Stimulated activated CD4-positive, alpha-beta T cell treated with anti-CD3 and anti-CD28 coated beads, Interleukin-15, amount 100 ng/mL, for 48 hours (primary cell): ENCODE data around the gene RGP1.

Experiments
- DNase-seq, 2 donors: peaks; one replicate each; pipeline ENCODE4 v3.0.0-alpha.2; 2020; ENCODE audit warnings: low read depth in 2 of 2

Gene RGP1, protein sequence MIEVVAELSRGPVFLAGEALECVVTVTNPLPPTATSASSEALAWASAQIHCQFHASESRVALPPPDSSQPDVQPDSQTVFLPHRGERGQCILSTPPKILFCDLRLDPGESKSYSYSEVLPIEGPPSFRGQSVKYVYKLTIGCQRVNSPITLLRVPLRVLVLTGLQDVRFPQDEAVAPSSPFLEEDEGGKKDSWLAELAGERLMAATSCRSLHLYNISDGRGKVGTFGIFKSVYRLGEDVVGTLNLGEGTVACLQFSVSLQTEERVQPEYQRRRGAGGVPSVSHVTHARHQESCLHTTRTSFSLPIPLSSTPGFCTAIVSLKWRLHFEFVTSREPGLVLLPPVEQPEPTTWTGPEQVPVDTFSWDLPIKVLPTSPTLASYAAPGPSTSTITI

DNA sequence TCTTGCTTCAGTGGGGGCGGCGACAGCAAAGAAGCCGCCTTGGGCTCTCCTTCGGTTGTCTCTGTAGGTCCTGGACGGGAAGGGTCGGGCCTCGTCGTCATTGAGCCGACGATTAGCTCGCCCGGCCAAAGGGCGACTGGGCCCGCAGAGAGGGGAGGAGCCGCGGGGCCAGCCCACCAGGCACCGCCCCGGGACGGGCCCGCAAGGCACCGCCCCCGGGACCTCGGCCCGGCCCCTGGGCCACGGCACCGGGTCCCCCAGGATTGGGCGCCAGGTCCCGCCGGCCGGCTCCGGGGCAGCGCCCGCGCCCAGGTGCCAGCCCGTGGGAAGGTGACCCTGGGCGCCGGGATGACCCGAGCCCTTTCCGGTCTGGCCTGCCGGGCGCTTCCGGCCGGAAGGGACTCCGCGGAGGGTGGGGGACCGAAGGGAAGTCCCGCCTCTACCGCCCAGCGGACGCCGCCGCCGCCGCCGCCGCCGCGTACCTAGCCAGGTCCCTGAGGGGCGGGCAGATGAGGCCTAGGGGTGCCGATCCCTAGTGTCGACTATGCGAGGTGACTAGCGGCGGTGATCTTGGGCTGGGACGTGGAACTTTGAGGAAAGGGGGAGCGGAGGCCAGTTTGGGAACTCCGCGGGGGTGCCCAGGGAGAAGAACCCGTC, at the start of gene RGP1, which contains the start of gene GBA2:
RGP1 (plus strand) TSS at position 430 of the 657 bp plus-strand sequence. CDS start 469 bp downstream, outside the sequence.
GBA2 (minus strand) TSS at position 371 of the 657 bp plus-strand sequence. CDS start 524 bp downstream, outside the sequence.
- DNase-seq, result peak in 1 of 2 donors; percentile 59

DNA sequence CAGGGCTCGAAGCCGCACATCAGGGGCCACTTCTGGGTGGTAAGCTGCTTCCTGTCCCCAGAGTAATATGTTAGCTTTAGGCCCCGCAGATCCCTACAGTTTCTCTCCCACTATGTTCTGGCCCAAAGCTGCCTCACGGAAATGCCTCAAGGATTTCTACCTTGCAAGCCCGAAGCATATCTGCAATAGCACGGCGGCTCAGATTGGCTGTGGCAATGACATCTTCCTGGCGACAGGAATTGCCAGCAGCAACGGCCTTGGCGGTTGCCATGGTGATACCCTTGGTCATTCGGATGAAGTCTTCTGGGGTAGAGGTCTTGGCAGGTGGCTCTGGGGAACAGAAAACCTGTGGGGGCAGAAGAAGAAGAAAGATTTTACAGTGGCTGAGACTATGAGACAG, 49.1 kb upstream of the RGP1 start:
- no peak for DNase-seq

DNA sequence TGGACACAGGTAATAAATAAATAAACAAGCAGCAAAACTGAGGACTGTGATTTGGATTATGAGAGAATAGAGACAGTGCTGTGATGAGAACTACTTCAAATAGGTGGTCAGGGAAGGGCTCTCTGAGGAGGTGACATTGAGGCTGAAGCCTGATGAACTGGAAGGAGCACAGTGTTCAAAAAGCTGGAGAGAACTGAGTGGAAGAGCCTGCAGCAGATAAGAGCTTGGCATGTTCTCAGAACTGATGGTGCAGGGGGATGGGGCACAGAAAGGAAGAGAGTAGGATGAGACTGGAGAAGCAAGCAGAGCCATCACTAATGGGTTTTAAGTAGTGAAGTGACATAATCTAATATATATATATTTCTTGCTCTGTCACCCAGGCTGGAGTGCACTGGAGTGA, 48.1 kb upstream of the RGP1 start:
- no peak for DNase-seq

DNA sequence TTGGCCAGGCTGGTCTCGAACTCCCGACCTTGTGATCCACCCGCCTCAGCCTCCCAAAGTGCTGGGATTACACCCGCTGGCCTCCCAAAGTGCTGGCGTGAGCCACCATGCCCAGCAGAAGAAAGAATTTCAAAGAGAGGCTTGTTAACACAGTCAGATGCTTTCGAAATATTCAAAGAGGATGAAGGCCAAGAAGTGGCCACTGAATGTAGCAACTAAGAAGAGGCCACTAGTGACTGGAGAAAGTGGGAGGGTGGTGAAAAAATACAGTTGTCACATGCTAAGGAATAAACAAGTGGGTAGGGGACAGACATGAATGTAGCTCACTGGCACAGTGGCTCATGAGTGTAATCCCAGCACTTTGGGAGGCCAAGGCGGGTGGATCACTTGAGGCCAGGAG, 46.4 kb upstream of the RGP1 start:
- no peak for DNase-seq

DNA sequence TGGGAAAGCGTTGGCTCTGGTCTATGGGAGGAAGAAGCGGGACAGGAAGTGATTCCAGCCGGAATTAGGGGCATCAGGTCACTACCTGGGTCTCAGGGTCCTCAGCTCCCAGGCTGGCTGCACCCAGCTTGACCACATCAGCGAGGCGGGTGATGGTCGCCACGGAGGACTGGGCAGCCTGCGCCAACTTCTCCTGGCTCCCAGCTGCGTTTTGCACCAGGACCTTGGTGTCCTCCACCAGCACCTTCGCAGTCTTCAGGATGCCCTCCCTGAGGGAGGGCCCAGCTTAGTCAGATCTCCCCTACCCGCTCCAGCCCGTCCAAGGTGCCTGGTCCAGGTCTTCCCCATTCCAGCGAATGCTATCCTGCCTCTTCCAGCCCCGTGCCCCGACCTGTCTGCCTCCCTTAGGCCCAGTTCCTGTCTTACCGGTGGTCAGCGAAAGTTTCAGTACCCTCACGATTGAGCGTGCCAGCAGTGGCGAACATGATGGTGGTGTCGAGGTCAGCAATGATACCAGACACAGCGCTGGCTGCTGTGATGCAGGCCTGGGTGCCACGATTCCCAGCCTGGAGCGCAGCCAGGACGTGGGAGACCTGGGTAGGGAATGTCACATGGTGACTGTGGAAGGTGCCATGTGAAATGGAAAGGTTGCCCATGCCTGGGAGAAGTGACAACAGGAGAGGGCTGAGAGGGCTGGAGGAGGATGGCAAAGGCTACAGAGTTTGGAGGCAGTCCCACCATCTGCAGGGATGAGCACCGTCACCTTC, 45.0 kb upstream of the RGP1 start:
- no peak for DNase-seq

DNA sequence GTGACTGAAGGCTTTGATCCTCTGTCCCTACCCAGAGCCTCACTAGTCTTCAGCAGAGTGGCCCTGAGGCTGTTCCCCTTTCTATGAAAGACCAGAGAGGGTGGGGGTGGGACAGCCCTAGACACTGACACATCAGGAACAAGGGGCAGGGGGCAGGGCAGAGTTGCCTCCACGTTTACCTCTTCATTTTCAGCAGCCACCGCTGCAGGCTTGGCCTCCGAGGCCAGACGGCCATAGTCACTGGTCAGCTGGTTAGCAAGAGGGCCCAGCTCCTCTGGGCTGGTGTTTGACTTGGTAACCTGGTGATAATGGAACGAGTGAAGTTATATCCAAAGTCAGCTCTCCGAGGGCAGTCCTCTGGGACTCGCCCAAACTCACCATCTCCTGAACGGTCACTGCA, 43.7 kb upstream of the RGP1 start:
- no peak for DNase-seq

DNA sequence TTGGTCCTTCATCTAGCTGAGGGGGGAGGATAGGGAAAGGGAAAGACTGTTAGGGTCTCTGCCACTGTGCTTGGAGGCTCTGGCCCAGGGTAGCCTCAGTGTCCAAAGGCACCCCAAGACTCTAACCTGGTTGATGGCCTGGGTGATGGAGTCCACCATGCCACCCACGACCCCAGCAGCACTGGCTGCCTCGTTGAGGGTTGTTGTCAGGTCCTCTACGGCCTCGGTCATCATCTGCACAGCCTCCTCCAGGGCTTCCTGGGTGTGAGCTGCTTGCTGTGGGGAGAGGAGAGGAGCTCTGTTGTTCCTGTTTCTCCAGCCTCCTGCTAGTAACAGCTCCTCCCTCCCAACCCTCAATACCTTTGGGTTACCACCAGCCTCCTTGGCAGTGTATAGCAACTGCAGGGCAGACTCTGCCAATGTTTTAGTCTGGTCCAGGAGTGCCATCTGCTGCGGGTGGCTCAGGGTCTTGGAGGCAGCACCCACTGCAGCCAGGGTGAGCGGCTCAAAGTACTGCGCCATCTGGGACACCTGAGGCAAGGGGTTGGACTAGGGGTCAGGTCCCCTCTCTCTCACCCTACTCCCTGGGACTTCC, 43.2 kb upstream of the RGP1 start:
- DNase-seq, result no peak

DNA sequence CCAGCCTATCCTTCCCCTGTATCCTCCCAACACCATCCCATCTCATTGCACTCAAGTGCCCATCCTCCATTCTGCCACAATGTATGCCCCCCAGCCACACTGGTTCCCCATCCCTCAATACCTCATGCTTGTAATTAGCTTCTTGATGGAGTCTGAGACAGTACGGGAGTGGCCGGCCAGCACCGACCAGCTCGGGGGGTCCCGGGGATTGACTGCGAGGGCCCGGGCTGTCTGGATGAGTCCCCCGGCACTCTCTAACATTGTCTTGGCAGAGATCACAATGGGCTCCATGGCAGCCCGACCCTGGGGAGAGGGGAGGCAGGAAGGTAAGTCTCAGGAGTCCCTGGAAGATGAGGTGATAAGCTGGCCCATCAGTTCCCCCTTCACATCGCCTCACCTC, 42.1 kb upstream of the RGP1 start:
- DNase-seq, result no peak

DNA sequence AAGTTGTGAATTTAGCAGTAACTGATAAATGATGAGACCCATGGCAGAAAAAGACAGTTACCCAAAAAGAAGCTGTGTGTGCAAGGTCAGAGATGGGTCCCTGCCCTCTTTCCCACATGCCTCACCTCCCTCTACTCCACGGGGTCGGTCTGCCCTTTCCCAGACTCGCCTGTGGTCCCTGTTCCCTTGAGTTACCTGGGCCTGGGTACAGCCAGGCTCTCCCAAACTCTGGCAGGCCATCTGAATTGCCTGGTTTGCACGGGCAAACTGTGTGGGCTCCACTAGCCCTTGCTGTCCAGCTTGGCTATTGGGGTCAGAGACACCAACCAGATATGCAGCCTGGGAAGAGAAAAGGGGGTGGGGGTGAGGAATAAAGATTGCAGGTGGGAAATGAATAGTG, 40.9 kb upstream of the RGP1 start:
- DNase-seq, result no peak

DNA sequence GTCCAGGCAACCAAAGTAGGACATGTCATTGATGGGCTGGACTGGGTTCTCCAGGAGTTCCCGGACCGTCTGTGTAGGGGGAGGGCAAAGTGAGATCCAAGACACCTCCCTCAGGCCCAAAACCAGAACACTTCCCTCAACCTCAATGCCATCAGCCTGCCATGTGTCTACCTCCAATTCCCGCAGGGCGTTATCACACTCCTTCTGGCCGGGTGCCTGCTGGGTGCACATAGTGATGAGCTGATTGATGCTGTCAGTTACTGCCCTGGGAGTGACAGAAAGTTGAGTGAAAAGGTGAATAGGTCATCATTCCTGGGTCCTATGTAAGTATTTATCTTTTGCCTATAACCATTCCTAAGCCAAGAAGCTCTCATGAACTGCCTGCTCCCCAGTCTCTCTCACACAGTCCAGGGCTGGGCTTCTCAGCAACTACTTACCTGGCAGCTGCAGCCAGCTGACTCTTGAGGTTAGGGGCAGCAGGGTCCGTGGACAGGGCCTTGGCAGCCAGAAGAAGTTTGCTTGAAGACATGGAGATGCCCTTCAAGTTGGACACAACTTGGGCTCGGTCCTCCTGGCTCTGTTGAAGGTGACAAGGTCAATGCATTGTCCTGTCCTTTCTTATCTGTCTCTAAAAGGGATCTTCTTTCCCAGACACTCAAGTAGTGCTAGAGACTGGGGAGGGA, 38.1 kb upstream of the RGP1 start:
- DNase-seq, result no peak

DNA sequence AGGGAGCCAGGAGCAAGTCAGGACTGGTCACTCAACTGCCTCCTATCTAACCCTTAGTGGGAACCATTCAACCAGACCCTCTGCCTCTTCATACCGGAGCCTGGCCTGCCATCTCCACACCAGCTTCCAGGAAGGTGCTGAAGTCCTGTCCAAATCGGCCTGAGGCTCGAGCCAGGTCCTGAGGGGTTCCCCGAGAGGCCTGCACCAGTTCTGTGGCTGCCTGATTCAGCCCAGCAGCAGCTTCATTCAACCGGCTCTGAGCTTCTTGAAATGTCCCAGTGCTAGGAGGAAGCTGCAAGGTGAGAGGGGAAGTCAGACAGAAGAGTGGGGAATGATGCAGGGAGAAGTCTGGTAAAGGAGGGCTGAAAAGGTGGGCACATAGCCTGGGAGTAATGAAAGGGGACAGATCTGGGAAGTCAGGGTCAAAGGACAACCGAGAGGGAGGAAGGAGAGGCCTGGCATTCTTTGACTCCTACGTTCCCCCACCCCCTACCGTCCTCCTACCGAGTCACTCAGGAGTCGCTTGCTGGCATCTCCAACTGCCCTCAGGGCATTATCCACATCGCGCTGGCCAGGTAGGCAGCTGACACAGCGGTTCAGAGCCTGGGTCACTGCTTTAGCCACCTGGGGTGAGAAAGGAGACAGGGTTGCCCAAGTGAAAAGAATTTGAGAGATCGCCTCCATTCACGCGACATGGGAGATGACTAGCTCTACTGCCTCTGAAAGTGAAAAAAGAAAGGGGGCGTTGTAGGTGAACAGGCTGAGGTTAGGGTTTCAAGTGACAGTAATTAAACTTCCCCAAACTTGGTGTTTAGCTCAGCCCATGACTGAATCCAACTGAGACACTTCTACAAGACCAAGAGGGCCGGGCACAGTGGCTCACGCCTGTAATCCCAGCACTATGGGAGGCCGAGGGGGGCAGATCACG, 37.3 kb upstream of the RGP1 start:
- DNase-seq, result no peak

DNA sequence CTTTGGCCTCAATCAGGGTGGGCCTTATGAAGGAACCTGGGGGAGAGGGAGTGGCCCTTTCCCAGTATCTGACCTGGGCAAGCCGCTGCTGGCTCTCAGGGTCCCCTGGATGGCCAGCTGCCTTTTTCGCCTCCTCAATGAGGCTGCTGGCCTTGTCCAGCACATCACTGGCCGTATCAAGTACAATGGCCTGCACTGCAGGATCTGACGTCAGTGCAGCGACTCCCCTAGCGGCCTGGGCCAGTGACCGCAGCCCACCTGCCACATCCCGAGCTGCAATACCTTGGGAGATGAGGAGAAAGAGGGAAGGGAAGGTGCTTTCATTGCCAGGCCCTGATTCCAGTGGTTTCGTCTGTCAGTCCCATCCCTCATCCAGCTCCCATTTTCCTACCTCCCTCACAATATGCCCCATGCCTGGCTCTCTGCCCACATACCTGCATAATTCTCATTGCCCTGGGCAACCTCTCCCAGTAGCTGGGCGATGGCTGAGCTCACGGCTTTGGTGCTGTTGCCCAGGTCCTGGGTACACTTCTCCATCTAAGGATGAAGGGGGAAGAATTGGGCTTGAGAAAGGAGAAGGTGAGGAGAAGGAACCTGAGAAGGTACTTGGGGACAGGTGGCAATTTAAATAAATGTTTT, 36.2 kb upstream of the RGP1 start:
- no peak for DNase-seq

DNA sequence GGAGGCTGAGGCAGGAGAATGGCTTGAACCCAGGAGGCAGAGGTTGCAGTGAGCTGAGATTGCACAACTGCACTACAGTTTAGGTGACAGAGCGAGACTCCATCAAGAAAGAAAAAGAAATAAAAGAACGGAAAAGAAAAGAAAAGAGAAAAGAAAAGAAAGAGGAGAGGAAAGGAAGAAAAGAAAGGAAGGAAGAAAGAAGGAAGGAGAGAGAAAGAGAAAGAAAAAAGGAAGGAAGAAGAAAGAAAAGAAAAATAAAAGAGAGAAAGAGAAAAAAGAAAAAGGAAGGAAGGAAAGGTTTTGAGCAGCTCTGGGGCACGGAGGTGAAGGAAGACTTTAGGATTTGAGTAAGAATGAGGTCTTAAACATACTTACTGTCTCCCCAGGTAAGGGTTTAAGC, 35.5 kb upstream of the RGP1 start:
- no peak for DNase-seq

DNA sequence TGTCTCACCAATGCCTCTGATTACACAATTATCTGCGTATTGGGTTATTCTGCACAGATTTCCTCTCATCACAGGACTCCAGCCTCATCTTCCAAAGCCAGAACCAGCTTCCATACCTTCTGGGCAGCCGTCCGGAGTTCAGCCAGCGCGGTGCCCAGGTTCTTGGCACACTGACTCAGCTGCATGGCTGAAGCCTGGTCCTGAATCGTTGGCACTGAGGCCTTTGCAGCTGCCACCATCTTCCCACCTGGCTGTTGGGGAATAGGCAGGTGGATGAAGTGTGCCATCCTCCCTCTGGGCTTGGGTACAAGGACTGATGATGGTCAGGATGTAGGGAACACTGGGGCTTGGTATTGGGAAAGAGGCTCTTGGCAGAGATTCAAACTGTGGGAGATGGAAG, 35.0 kb upstream of the RGP1 start:
- DNase-seq, result no peak

DNA sequence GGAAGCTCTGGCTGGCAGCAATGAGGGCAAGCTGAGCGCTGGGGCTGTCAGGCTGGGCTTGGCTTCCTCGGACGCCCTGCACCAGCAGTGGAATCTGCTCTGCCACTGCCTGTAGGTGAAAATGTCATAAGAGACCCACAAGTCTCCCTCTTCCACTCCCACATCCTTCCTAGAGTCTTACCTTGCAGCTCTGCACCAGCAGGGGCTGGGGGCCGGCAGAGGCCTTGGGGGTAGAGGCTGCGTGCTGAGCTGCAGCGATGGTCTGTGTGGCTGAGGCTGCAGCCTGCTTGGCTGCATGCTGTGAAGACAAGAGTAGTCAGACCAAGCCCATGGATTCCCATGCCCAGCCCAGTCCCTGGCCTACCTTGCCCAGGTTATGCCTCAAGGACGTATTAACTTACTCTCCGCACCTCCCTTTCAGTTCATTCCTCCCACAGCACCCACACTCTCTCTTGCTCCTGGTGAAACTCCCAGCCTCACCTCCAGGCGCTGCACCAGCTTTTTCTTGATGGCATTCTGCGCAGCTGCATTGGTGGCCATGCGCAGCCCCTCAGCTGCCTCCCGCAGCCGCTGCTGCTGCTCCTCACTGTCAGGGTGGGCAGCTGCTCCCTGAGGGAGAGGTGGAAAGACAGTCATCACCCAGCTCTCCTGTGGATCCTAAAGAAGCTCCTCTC, 34.4 kb upstream of the RGP1 start:
- DNase-seq, result no peak

DNA sequence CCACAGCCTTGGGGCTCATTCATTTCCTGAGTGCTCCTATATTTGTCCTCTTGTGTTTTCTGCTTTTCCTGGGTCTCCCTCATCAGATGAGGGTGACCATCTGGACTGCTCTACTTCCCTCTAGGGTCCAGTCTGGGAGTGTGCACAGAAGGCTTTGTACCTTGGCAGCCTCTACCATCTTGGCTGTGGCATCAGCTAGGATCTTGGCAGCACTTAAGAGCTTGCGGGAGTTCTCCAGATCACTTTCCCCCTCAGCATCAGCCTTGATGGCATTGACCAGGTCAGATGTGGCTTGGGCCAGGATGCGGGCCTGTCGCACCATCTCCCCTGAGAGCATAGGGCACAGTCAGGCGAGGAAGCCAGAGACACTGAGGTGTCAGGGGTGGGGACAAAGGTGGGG, 32.9 kb upstream of the RGP1 start:
- DNase-seq, result no peak

DNA sequence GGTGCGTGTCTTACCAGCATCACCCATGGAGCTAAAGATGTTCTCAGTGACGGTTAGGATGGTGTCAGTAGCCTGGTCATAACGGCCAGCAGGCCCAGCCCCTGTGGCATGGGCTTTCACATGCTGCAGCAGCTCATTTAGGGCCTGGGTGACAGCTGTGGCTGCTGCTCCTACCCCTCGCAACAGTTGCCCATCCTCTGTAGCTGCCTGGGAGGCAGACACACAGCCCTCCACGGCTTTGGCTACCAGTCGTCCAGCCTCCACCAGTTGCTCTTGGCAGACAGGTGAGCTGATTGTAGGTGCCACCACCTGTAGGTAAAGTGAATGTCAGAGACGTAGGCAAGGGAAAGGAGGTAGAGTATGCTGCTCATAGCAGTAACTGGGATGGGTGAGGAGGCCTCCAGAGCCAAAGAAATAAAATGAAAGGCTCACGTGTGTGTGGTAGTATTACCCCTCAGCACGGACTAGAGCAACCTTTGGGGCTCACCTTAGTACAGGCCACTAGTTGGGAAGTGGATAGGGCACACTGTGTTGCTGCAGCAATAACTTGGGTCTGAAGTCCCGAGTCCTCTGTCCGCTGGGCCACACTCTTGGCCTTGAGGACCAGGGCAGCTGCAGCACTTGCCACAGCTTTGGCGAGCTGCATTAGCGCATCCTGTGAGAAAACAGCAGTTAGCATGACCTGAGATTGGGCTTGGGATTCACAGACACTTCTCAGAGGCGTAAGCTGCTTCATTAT, 31.8 kb upstream of the RGP1 start:
- no peak for DNase-seq

DNA sequence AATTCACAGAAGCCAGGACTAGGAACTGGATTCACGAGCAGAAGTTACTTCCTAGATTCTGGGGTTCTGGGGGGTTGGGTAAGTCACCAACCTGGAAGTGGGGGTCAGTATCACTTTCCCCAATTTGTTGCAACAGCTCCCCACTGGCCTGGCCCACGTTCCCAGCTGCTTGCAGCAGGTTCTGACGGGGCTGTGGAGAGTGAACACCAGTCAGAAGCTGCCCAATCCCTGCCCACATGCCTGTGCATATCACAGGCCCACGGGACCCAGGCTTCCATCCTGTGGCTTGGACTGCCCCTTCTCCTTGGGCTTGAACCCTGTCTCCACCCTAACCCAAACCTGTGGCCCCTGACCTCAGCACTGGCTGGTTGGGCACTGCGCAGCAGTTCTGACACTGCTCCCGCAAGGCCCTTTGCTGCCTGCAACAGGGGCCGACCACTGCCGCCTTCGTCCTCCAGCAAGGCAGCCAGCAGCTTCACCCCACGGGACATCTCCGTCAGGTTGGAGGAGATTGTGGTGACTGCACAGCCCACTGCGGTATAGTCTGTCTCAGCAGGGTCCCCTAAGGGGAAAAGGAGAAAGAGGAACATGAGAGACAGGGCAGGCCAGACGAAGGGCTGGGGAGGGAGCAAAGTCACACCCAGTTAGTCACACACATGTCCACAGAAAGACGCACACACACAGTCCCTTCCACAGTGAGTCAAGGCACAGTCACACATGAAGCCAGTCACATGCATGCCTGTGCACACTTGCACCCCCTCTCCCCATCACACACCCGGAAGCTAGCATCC, 30.2 kb upstream of the RGP1 start:
- DNase-seq, result no peak
